ENCODE results near the gene NUF2.
A peak's percentile ranks its signal among the peaks of the same experiment; 100 is the strongest.
"Not testable (repeated sequence)": the region's sequence is repeated elsewhere in the genome, so short reads cannot be mapped to it uniquely, and the experiment has no call there.

Gene NUF2

GRCh38 chr1:163321311-163322305, at the start of gene NUF2:
Gene NUF2 (plus strand): TSS chr1:163321954. CDS start chr1:163326052, 4,098 bp downstream.
- peak; percentile 100 for DNase-seq (ENCODE audit: low read depth, low spot score)

- DNase-seq (ENCODE audit: low read depth, low spot score), result no peak
Measured at GRCh38 chr1:163273766-163274441, 47.9 kb upstream of the NUF2 start.

- no peak for DNase-seq (ENCODE audit: low read depth, low spot score)
Measured at GRCh38 chr1:163275222-163275621, 46.5 kb upstream of the NUF2 start.

GRCh38 chr1:163278602-163279001, 43.2 kb upstream of the NUF2 start:
- no peak for DNase-seq (ENCODE audit: low read depth, low spot score)

- DNase-seq (ENCODE audit: low read depth, low spot score), result not testable (repeated sequence)
Measured at GRCh38 chr1:163284867-163285266, 36.9 kb upstream of the NUF2 start.

- DNase-seq (ENCODE audit: low read depth, low spot score), result no peak
Measured at GRCh38 chr1:163290025-163290640, 31.6 kb upstream of the NUF2 start.

- DNase-seq (ENCODE audit: low read depth, low spot score), result no peak
Measured at GRCh38 chr1:163291461-163291860, 30.3 kb upstream of the NUF2 start.

- DNase-seq (ENCODE audit: low read depth, low spot score), result not testable (repeated sequence)
Measured at GRCh38 chr1:163292153-163292552, 29.6 kb upstream of the NUF2 start.

- not testable (repeated sequence) for DNase-seq (ENCODE audit: low read depth, low spot score)
Measured at GRCh38 chr1:163293497-163293896, 28.3 kb upstream of the NUF2 start.

- DNase-seq (ENCODE audit: low read depth, low spot score), result no peak
Measured at GRCh38 chr1:163295949-163296348, 25.8 kb upstream of the NUF2 start.

- DNase-seq (ENCODE audit: low read depth, low spot score), result no peak
Measured at GRCh38 chr1:163296504-163297263, 25.1 kb upstream of the NUF2 start.

GRCh38 chr1:163298365-163298764, 23.4 kb upstream of the NUF2 start:
- DNase-seq (ENCODE audit: low read depth, low spot score), result no peak

GRCh38 chr1:163300568-163300967, 21.2 kb upstream of the NUF2 start:
- DNase-seq (ENCODE audit: low read depth, low spot score), result no peak

GRCh38 chr1:163303561-163303960, 18.2 kb upstream of the NUF2 start:
- no peak for DNase-seq (ENCODE audit: low read depth, low spot score)

- DNase-seq (ENCODE audit: low read depth, low spot score), result no peak
Measured at GRCh38 chr1:163305441-163305840, 16.3 kb upstream of the NUF2 start.

- no peak for DNase-seq (ENCODE audit: low read depth, low spot score)
Measured at GRCh38 chr1:163307479-163308171, 14.1 kb upstream of the NUF2 start.

GRCh38 chr1:163308811-163309210, 12.9 kb upstream of the NUF2 start:
- no peak for DNase-seq (ENCODE audit: low read depth, low spot score)

- DNase-seq (ENCODE audit: low read depth, low spot score), result no peak
Measured at GRCh38 chr1:163315773-163316374, 5.9 kb upstream of the NUF2 start.

GRCh38 chr1:163320891-163321290, 863 bp upstream of the NUF2 start:
- DNase-seq (ENCODE audit: low read depth, low spot score), result peak; percentile 22

GRCh38 chr1:163323339-163323738, 1.6 kb downstream of the NUF2 start:
- not testable (repeated sequence) for DNase-seq (ENCODE audit: low read depth, low spot score)
